ENCODE results near the gene RGP1.

Gene RGP1, protein sequence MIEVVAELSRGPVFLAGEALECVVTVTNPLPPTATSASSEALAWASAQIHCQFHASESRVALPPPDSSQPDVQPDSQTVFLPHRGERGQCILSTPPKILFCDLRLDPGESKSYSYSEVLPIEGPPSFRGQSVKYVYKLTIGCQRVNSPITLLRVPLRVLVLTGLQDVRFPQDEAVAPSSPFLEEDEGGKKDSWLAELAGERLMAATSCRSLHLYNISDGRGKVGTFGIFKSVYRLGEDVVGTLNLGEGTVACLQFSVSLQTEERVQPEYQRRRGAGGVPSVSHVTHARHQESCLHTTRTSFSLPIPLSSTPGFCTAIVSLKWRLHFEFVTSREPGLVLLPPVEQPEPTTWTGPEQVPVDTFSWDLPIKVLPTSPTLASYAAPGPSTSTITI

DNA sequence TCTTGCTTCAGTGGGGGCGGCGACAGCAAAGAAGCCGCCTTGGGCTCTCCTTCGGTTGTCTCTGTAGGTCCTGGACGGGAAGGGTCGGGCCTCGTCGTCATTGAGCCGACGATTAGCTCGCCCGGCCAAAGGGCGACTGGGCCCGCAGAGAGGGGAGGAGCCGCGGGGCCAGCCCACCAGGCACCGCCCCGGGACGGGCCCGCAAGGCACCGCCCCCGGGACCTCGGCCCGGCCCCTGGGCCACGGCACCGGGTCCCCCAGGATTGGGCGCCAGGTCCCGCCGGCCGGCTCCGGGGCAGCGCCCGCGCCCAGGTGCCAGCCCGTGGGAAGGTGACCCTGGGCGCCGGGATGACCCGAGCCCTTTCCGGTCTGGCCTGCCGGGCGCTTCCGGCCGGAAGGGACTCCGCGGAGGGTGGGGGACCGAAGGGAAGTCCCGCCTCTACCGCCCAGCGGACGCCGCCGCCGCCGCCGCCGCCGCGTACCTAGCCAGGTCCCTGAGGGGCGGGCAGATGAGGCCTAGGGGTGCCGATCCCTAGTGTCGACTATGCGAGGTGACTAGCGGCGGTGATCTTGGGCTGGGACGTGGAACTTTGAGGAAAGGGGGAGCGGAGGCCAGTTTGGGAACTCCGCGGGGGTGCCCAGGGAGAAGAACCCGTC is at the start of gene RGP1, which contains the start of gene GBA2:
RGP1 (plus strand) TSS at position 430 of the 657 bp plus-strand sequence. CDS start 469 bp downstream, outside the sequence.
GBA2 (minus strand) TSS at position 371 of the 657 bp plus-strand sequence. CDS start 524 bp downstream, outside the sequence.
- ATAC-seq (ENCODE audit: low read depth) (peak; percentile 79), DNase-seq (ENCODE audit: low spot score) (no peak)
- Histone ChIP-seq H3K4me1 (ENCODE audit: insufficient read depth, poor library complexity, severe bottlenecking) (peaks cover 7% of the 10 kb centered on the region), H3K4me3 (ENCODE audit: severe bottlenecking) (peak within 1 kb of the TSS; percentile 98), H3K36me3 (ENCODE audit: low read depth) (peaks cover 65% of the 10 kb centered on the region), H3K27me3 (ENCODE audit: insufficient read depth, poor library complexity, severe bottlenecking) (no peaks in the 10 kb centered on the region), H3K9me3 (ENCODE audit: severe bottlenecking) (no peaks in the 10 kb centered on the region), H3K27ac (ENCODE audit: poor library complexity, severe bottlenecking) (peak within 1 kb of the TSS; percentile 77)
- TF ChIP-seq, protein P1, sequence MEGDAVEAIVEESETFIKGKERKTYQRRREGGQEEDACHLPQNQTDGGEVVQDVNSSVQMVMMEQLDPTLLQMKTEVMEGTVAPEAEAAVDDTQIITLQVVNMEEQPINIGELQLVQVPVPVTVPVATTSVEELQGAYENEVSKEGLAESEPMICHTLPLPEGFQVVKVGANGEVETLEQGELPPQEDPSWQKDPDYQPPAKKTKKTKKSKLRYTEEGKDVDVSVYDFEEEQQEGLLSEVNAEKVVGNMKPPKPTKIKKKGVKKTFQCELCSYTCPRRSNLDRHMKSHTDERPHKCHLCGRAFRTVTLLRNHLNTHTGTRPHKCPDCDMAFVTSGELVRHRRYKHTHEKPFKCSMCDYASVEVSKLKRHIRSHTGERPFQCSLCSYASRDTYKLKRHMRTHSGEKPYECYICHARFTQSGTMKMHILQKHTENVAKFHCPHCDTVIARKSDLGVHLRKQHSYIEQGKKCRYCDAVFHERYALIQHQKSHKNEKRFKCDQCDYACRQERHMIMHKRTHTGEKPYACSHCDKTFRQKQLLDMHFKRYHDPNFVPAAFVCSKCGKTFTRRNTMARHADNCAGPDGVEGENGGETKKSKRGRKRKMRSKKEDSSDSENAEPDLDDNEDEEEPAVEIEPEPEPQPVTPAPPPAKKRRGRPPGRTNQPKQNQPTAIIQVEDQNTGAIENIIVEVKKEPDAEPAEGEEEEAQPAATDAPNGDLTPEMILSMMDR (IDR thresholded peaks at IDR 0.05; ENCODE audit: poor library complexity, severe bottlenecking): no peak

DNA sequence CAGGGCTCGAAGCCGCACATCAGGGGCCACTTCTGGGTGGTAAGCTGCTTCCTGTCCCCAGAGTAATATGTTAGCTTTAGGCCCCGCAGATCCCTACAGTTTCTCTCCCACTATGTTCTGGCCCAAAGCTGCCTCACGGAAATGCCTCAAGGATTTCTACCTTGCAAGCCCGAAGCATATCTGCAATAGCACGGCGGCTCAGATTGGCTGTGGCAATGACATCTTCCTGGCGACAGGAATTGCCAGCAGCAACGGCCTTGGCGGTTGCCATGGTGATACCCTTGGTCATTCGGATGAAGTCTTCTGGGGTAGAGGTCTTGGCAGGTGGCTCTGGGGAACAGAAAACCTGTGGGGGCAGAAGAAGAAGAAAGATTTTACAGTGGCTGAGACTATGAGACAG is 49.1 kb upstream of the RGP1 start:
- Histone ChIP-seq H3K27ac (ENCODE audit: poor library complexity, severe bottlenecking) (no peak overlapping the region), H3K36me3 (ENCODE audit: low read depth) (peaks cover 94% of the 10 kb centered on the region), H3K4me3 (ENCODE audit: severe bottlenecking) (no peak overlapping the region), H3K9me3 (ENCODE audit: severe bottlenecking) (no peaks in the 10 kb centered on the region), H3K4me1 (ENCODE audit: insufficient read depth, poor library complexity, severe bottlenecking) (no peaks in the 10 kb centered on the region), H3K27me3 (ENCODE audit: insufficient read depth, poor library complexity, severe bottlenecking) (no peaks in the 10 kb centered on the region)
- DNase-seq (ENCODE audit: low spot score) (no peak), ATAC-seq (ENCODE audit: low read depth) (no peak)
- TF ChIP-seq, protein P1 (IDR thresholded peaks at IDR 0.05; ENCODE audit: poor library complexity, severe bottlenecking): no peak

DNA sequence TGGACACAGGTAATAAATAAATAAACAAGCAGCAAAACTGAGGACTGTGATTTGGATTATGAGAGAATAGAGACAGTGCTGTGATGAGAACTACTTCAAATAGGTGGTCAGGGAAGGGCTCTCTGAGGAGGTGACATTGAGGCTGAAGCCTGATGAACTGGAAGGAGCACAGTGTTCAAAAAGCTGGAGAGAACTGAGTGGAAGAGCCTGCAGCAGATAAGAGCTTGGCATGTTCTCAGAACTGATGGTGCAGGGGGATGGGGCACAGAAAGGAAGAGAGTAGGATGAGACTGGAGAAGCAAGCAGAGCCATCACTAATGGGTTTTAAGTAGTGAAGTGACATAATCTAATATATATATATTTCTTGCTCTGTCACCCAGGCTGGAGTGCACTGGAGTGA is 48.1 kb upstream of the RGP1 start:
- Histone ChIP-seq H3K27ac (ENCODE audit: poor library complexity, severe bottlenecking) (no peak overlapping the region), H3K36me3 (ENCODE audit: low read depth) (peaks cover 99% of the 10 kb centered on the region)
- ATAC-seq (ENCODE audit: low read depth): no peak

DNA sequence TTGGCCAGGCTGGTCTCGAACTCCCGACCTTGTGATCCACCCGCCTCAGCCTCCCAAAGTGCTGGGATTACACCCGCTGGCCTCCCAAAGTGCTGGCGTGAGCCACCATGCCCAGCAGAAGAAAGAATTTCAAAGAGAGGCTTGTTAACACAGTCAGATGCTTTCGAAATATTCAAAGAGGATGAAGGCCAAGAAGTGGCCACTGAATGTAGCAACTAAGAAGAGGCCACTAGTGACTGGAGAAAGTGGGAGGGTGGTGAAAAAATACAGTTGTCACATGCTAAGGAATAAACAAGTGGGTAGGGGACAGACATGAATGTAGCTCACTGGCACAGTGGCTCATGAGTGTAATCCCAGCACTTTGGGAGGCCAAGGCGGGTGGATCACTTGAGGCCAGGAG is 46.4 kb upstream of the RGP1 start:
- H3K9me3 ChIP-seq (ENCODE audit: severe bottlenecking): no peaks in the 10 kb centered on the region
- ATAC-seq (ENCODE audit: low read depth): no peak
- DNase-seq (ENCODE audit: low spot score): no peak
- TF ChIP-seq, protein P1 (IDR thresholded peaks at IDR 0.05; ENCODE audit: poor library complexity, severe bottlenecking): no peak
- no peaks in the 10 kb centered on the region for H3K4me1 ChIP-seq (ENCODE audit: insufficient read depth, poor library complexity, severe bottlenecking)
- no peak overlapping the region for H3K27ac ChIP-seq (ENCODE audit: poor library complexity, severe bottlenecking)
- H3K36me3 ChIP-seq (ENCODE audit: low read depth): peaks cover 100% of the 10 kb centered on the region
- no peaks in the 10 kb centered on the region for H3K27me3 ChIP-seq (ENCODE audit: insufficient read depth, poor library complexity, severe bottlenecking)
- no peak overlapping the region for H3K4me3 ChIP-seq (ENCODE audit: severe bottlenecking)

More for the DNA sequence above, 48.1 kb upstream of the RGP1 start:
- Histone ChIP-seq H3K4me1 (ENCODE audit: insufficient read depth, poor library complexity, severe bottlenecking) (no peaks in the 10 kb centered on the region), H3K9me3 (ENCODE audit: severe bottlenecking) (no peaks in the 10 kb centered on the region), H3K4me3 (ENCODE audit: severe bottlenecking) (no peak overlapping the region), H3K27me3 (ENCODE audit: insufficient read depth, poor library complexity, severe bottlenecking) (no peaks in the 10 kb centered on the region)
- TF ChIP-seq, protein P1 (IDR thresholded peaks at IDR 0.05; ENCODE audit: poor library complexity, severe bottlenecking): no peak
- DNase-seq (ENCODE audit: low spot score): no peak
